ENCODE data around the gene UCHL1.
"Not testable (repeated sequence)": the region's sequence is repeated elsewhere in the genome, so short reads cannot be mapped to it uniquely, and the experiment has no call there.

The UCHL1 gene

DNA sequence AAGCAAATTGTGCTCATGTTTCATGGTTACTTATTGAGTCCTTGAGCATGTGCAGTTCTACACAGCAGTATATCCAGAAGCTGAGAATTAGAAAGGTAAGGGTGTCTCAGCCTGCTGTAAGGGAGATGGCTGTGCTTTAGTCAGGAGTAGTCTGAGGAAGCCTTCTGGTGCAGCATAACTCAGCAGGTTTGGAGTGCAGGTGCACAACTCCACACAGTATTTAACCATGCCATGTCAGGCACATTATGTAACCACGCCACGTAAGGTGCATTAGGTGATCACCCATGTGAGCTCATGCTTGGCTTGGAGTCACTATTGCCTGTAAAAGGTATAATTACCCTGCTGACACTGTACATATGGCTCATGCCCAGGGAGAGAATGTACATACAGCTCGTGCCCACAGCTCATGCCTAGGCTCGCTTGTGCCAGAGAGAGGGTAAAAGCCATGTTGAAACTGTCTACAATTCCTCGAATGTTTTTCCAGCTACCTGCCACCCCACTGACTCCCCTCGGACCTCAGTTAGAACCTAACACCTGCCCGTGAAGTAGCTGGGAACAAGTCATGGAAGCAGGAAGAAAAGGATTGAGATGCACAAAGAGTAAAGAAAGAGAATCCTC lies 37.8 kb downstream of the UCHL1 start:
- no peak for DNase-seq

DNA sequence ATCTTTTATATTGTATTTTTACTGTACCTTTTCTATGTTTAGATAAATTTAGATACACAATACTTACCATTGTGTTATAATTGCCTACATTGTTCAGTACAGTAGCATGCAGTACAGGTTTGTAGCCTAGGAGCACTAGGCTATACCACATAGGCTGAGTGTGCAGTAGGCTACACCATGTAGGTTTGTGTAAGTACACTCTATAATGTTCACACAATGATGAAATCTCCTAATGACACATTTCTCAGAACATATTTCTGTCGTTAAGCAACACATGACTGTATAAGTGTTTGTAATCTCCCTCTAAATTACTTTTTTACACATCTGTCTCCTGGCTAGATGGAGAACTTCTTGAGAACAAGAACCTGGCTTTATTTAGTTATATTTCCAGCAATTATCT lies 40.3 kb downstream of the UCHL1 start:
- DNase-seq: no peak

DNA sequence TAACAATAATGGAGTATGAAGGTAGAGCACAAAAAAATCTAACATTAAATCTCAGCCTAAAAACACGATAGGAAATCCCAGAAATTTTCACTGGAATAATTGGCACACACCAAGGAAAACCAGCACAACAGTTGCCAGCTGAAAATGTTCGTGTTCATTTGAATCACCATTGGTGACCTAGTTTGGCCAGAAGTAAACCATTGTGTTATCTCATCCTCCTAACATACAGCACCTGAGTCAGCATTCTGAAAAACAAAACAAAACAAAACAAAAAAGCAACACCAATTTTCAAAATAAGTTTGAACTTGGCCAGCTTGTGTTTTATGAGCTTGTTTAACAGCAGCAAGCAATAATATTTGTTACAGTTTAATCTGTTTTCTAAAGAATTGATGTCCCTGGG lies 41.1 kb downstream of the UCHL1 start:
- no peak for DNase-seq

DNA sequence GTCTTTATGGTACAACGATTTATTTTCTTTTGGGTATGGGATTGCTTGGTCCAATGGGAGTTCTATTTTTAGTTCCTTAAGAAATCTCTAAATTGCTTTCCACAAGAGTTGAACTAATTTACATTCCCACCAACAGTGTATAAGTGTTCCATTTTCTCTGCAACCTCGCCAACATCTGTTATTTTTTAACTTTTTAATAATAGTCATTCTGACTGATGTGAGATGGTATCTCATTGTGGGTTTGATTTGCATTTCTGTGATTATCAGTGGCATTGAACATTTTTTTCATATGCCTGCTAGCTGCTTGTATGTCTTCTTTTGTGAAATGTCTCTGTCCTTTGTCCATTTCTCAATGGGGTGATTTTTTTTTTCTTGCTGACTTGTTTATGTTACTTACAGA lies 42.8 kb downstream of the UCHL1 start:
- no peak for DNase-seq

DNA sequence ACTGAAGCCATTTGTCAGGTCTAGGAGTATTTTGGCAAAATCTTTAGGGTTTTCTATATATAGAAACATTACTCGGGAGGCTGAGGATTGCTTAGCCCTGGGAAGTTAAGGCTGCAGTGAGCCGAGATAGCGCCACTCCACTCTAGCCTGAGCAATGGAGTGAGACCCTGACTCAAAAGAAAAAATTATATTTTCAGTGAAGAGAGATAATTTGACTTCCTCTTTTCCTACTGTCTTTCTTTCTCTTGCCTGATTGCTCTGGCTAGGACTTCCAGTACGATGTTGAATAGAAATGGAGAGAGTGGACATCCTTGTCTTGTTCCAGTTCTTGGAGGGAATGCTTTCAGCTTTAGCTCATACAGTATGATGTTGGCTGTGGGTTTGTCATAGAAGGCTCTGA lies 44.4 kb downstream of the UCHL1 start:
- no peak for DNase-seq

DNA sequence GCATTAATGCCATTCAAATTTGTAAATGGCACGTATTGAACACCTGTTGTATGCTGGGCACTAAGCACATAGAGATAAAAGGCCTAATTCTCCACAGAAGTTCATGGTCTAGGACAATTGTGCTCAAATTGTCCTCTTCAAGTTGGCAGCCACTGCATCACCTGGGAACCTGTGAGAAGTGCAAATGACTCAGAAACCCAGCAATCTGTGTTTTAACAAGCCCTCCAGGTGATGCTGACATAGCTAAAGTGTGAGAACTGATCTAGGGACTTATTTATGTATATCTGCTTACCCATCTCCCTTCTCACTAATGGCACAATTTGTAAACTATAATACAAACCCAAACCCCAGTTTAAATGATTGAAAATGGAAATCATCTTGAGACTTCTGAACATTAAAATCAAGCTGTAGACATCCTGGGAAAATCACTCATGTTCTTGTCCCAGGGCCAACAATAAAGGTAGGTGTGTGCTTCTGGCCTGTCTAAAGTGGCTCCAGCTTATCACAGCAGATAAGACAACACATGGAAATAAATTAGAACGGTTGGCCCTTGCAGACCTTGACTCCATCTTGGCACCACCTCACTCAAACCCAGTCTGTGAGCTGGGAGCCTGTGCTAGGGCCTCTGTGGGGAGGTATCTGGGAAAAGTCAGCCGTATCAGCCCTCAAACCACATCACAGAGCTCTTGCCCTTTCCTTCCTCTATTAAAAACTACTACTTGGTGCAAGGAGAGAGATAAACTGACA lies 46.8 kb downstream of the UCHL1 start:
- no peak for DNase-seq

DNA sequence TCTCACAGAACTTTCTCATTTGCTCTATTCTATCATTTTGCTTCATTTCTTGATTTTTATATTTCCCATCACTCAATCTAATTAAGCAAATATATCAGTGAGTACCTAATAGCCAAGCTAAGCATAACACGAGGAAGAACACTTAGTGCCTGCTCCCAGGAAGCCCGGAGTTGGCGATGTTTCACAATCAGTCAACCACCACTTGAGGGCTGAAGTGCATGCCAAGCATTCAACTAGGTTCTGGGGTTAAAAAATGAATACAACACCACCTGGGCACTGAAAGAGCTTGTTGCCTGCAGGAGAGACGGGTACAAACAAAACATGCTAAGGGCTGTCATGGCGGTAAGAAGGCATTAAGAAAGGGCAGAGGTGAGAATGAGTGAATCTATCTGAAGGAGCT lies 47.5 kb downstream of the UCHL1 start:
- no peak for DNase-seq

DNA sequence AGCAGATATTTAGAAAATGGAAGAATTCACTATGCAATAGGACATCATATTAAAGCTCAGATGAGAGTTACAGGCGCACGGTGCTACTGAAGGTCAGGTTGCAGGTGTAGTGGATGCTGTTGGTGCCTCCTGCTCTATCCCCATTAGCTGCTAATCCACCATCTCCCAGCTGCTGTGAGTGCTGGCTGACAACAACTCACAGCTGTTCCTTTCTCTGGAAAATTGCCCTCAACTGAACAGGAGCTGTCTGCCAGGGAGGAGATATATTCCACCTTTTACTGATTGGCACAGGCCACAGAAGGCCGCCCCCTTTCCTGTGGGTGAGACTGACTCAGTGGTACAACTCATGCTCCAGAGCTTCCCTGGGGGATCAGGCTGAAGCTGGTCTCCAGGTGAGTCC lies 48.7 kb downstream of the UCHL1 start:
- no peak for DNase-seq

DNA sequence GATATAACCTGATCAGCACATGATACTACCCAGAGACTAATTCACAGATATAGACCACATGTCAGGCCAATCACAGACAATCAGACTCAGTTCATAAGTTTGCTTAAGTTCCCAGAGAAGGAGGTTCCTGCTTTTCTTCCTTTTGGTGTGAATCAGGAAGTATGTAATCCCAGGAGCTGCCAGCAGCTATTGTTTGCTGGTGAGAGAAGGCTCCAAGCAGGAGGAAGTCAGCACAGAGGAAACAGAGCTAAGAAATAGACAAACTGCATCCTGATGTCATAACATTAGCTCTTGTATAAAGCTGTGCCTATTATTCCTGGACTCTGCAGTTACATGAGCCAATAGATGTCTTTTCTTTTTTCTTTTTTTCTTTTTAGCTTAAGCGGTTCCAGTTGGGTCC lies 50.9 kb downstream of the UCHL1 start:
- no peak for DNase-seq

DNA sequence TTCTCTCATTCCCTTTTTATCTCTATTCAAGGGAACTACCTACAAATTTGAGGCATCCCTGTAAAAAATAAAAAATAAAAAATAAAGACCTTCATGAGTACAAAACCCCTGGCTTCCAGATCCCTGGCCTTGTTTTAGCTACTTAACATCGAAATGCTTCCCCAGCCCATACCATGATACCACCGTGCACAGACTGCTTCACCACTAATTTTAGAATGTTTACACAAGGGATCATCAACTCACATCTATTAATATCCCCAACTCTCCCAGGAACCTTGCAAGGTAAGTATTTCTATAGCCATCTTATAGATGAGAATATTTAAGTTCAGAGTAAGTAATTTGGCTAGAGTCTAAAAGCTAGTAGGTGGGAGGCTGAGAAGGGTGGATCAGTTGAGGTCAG lies 51.7 kb downstream of the UCHL1 start:
- no peak for DNase-seq

DNA sequence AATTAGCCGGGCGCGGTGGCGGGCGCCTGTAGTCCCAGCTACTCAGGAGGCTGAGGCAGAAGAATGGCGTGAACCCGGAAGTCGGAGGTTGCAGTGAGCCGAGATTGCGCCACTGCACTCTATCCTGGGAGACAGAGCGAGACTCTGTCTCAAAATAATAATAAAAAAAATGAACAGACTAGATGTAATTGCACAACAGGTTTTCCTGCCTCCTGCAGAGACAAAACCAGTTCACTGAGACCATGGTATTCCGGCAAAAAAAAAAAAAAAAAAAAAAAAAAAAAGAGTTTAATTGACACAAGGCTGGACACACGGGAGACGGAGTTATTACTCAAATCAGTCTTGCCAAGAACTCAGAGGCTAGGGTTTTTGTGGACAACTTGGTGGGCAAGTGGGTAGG lies 58.7 kb downstream of the UCHL1 start:
- DNase-seq: not testable (repeated sequence)

DNA sequence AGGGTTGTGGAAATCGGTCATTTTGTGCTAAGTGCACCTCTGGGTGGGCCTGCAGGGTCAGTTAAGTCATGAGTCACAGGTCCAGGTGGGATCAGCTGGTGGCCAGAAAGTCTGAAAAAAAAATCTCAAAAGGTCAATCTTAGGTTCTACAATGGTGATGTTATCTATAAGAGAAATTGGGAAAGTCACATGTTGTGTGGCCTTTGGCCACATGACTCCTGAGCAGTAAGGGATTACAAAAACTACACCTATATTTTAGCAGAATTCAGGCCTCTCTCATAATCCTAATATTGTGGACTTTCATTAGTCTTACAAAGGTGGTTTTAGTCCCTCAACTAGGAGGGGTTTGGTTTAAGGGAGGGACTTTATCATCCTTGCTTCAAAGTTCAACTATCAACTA lies 59.1 kb downstream of the UCHL1 start:
- no peak for DNase-seq

All from NCI-H526 treated with DMSO at 0.1 percent for 48 hours (cell line).